GM21723 (cell line): ENCODE results near the gene ESX1.
"Not testable (repeated sequence)": the region's sequence is repeated elsewhere in the genome, so short reads cannot be mapped to it uniquely, and the experiment has no call there.

ENCODE experiments used
- ATAC-seq: cut with Tn5 transposase; IDR thresholded peaks from one replicate; pipeline ENCODE4 v1.9.1; 2021; ENCODE audit warnings: mild to moderate bottlenecking, moderate library complexity; ENCODE audit not compliant: unreplicated experiment

The ESX1 gene

DNA sequence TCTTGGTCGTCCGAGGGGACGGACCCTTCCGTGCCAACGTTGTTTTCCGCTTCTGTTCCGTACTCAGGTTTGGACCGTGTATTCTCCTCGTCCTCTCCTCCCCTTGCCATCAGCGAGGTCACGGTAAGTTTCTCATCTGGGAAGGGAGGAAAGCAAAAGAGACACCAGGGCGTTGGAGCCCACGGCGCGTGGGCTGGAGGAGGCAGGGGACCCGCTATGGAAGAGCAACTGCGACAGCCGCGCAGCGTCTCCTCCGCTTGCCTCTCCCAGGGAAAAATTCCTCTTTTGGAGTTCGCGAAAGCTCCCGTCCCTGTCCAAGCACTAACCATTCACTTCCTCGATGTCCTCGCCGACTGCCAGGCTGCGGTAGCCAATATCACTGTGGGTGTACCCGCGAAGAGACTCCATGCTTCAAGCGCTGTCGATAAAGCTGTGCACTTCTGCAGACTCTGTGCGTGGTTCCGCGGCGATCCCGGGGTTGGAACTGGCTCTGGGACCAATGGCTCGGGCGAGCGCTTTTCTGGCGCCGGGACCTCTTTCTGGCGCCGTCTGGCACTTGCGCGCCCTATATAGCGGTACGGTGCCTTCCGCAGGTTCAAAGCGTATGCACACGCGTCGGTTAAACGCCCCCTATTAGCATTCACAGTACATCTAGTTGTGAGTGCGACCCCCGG is at the start of gene ESX1:
TSS of gene ESX1 (minus strand) at position 492 of the 674 bp plus-strand sequence. CDS start at position 408, 84 bp downstream.
- no peak for ATAC-seq

DNA sequence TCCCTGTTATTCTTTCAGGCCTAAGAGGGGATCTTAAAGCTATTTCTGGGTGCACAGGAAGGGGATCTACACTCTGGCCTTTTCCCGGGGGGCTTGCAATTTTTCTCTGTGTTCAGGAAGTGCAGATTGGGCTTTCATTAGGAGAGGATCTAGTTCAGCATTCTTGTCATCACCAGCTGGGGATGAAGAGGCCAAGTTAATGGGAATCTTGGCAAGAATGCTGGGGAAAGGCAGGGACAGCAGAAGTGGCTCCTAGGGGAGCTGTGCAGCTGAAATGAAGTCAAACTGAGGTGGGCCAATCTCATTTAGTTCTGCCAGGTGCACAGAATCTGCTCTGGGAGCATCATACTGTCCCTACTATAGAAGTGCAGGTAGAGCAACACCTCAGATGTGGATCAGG is 40.9 kb upstream of the ESX1 start:
- no peak for ATAC-seq

DNA sequence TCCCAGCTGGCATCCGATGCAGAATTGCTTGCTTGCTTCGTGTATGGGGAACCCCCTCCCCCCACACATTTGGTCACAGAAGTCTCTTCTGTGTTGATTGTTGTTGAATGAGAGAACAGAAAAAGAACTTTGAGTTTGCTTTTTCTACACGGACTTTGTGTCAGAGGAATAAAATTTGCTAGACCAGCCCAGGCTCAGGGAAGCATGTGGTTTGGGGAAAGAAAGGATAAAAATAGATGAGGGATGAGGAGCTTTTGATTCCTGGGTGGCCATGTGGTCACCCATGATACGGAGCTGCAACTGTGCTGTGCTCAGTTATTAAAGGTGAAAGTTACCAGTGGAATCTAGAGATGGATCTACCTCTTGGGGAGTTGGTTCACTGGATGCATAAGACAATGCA is 34.2 kb upstream of the ESX1 start:
- no peak for ATAC-seq

- no peak for ATAC-seq
These were observed 33.5 kb upstream of the ESX1 start for GRCh38 chrX:104288269-104288668.

DNA sequence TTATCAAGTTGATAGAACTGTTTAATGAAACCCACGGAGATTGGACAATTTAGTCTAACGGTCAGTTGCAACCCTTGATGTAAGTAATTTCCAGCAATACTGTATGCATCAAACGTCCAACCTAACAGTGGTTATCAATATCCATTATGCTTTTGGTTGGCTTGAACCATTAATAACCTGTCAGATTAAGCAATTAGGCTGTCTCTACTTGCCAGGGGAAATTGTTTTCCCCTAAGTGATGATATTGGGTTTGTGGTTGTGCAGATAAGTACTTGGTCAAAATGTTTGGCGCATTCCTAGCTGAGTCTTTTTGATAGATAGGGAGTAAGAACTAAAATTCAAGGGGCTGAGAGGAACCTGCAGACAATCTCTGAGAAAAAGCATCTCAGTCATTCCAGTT is 30.5 kb upstream of the ESX1 start:
- ATAC-seq, result no peak

- ATAC-seq, result no peak
These were observed 29.8 kb upstream of the ESX1 start for GRCh38 chrX:104284507-104284906.

DNA sequence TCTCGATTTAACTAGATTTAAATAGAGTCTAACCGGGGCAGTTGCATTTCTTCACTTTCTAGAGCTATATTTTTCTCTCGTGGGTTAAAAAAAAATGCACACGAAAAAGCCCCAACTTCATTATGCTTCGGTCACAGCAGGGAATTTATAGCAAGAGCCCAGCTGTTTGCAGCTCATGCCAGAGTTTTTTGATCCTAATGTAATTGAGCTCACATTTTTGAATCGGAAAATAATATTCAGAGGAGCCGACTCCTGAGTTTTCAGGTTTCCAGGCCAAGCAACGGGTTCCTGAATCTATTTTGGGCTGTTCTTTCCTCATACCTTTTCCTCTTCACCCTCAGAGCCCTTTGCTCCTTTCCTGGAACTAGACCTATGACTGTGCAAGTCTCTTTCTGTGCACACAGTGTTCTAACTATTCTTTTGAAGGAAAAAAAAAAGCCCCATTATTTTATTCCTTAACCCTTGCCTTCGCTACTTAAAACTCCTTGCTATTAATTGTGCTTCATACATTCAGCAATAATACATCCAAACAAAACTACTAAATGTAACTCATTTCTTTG is 27.5 kb upstream of the ESX1 start:
- ATAC-seq, result no peak

GRCh38 chrX:104281564-104281963 is 26.8 kb upstream of the ESX1 start:
- ATAC-seq, result no peak

- ATAC-seq, result no peak
These were observed 25.9 kb upstream of the ESX1 start for GRCh38 chrX:104280609-104281008.

DNA sequence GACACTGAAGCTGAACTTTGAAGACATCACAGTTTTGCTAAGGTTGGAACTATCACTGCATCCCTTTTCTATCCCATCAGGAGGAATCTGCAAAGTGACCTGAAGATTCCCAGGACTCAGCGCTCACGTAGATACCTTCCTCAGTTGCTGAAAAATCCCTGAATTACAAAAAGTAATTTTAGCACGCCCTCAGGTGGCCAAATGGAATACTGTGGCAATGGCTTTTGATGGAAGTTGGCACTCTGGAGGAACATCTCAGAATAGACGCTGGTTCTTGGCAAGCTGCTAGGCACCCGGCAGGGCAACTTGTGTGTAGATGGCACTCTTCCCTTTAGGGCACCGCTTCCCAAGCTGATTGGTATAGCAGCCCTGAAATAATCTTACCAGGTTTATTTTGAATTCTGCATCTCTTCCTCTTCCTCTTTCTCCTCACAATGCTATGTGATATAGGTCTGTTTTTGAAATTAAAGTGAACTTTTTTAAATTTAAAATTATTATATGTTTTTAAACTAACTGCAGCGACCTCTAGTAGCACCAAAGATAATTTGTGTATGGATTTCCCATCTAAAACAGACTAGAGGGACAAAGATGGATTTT is 16.3 kb upstream of the ESX1 start:
- ATAC-seq, result no peak

- no peak for ATAC-seq
These were observed 15.5 kb upstream of the ESX1 start for GRCh38 chrX:104270212-104270611.

DNA sequence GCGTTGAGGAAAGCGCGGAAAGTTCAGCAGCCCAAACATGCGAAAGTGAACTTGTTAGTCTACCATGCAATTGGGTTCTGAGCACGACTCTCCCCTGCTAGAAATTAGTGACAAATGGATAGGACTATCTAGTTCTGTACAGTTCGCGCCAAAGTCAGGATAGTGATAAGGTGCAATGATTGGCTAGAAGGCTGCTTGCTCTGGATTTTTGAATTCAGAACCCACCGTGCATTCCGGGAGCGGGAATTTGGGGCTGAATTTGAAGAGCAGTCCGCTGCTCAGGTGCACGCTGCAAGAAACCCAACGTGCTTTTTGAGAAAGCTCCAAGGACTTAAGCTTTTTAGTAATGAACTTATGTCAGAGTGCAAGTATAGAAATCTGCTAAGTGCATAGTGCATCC is 732 bp upstream of the ESX1 start:
- ATAC-seq, result no peak

GRCh38 chrX:104253567-104254441 is 929 bp downstream of the ESX1 start:
- no peak for ATAC-seq

GRCh38 chrX:104250470-104250869 is 4.3 kb downstream of the ESX1 start:
- no peak for ATAC-seq

DNA sequence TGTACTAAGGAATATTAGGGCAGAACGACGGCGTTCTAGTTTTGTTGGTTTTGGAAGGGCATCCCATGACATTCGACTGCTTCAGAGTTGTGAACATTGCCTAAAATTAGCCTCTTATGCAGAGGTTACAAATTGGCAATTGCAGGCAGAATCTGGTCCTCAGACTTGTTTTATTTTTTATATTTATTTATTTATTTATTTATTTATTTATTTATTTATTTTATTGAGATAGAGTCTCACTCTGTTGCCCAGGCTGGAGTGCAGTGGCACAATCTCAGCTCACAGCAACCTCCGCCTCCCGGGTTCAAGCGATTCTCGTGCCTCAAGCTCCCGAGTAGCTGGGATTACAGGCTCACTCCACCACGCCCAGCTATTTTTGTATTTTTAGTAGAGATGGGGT is 24.7 kb downstream of the ESX1 start:
- ATAC-seq, result not testable (repeated sequence)

DNA sequence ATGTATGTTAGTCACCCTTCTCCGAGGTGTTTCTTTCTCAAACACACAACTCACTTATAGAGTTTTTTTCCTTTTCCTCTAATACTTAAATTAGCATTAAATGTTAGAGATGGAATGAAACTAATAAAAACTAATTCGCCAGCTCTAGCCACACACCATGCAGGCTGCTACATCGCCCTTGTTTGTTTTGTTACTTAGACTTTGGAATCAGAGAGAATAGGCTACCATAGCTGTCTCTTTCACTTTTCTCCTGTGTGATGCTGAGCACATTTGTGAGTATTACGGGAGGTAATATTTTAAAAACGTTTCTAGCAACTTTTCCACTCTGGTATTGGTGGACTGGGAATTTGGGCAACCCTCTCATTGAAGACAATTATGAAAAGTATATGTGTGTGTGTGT is 43.5 kb downstream of the ESX1 start:
- no peak for ATAC-seq

- ATAC-seq, result no peak
These were observed 49.2 kb downstream of the ESX1 start for GRCh38 chrX:104205548-104205947.
